Muscle layer of duodenum (tissue), 2 donors: ENCODE results near the gene CARD18.
"Not testable (repeated sequence)": the region's sequence is repeated elsewhere in the genome, so short reads cannot be mapped to it uniquely, and the experiment has no call there.

ENCODE experiments used
- H3K27ac ChIP-seq: one replicate; pipeline ENCODE4 v1.7.0; 2013; ENCODE audit warnings: mild to moderate bottlenecking, low read length
- H3K27me3 ChIP-seq: one replicate; pipeline ENCODE4 v1.7.0; 2013; ENCODE audit warnings: low read depth, mild to moderate bottlenecking, control low read depth, low read length
- H3K36me3 ChIP-seq, 2 donors: one replicate each; pipeline ENCODE4 v1.7.0; 2013; ENCODE audit warnings: low read length in 2 of 2, control low read depth in 1 of 2, mild to moderate bottlenecking in 1 of 2; ENCODE audit not compliant: insufficient read depth in 2 of 2, control insufficient read depth in 1 of 2
- H3K4me1 ChIP-seq, 2 donors: one replicate each; pipeline ENCODE4 v1.7.0; 2013; ENCODE audit warnings: low read length in 2 of 2, mild to moderate bottlenecking in 2 of 2, control low read depth in 1 of 2, moderate library complexity in 1 of 2; ENCODE audit not compliant: insufficient read depth in 2 of 2, control insufficient read depth in 1 of 2
- H3K4me3 ChIP-seq, 2 donors: one replicate each; pipeline ENCODE4 v1.7.0; 2013; ENCODE audit warnings: low read length in 2 of 2, low read depth in 1 of 2, mild to moderate bottlenecking in 1 of 2
- H3K9me3 ChIP-seq, 2 donors: one replicate each; pipeline ENCODE4 v1.7.0; 2013; ENCODE audit warnings: low read length in 2 of 2, control low read depth in 1 of 2, mild to moderate bottlenecking in 1 of 2; ENCODE audit not compliant: control insufficient read depth in 1 of 2
- donor health status: healthy.

The CARD18 gene

DNA sequence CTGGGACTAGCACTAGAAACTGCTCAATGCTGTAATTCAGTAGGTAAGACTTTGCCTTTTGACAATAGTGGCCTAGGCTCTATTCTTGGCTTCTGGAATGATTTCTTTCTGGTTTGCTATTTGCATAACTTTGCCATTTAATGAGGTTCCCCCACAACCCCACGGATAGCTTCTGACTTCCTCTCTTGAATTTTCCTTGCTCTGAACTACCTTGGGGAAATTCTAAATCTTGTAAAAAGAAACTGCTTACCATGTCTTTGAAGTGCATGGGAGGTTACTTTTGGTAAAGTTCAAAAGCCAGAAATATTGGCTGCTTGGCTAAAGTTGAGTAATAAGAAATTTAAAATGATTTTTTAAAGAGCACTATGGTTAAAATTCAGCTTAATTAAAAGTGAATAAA is 35.3 kb downstream of the CARD18 start:
- Histone ChIP-seq H3K4me1 (no peaks in the 10 kb centered on the region), H3K9me3 (peaks cover 0 to 2% of the 10 kb centered on the region in 2 donors), H3K36me3 (no peaks in the 10 kb centered on the region), H3K27me3 (no peaks in the 10 kb centered on the region), H3K27ac (no peak overlapping the region), H3K4me3 (no peak overlapping the region)

DNA sequence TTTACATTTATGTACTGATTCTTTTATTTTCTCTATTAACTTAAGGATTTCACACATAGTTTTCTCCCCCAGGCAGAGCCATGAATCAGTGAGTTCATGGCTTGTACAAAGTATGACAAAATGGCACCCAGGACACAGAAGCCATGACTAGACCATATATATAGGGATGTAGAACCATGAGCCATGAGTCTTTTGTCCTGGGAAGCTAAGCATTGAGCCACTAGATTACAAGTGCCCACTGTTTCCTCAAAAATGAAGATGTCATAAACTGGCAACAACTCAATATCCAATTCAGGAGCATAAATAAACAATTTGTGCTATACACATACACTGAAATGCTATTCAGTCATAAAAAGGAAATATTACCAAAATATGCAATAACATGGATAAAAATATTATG is 36.2 kb downstream of the CARD18 start:
- H3K36me3 ChIP-seq, result no peaks in the 10 kb centered on the region
- no peaks in the 10 kb centered on the region for H3K27me3 ChIP-seq
- no peak overlapping the region for H3K27ac ChIP-seq
- H3K9me3 ChIP-seq, result peaks cover 0 to 2% of the 10 kb centered on the region in 2 donors
- no peak overlapping the region for H3K4me3 ChIP-seq
- no peaks in the 10 kb centered on the region for H3K4me1 ChIP-seq

DNA sequence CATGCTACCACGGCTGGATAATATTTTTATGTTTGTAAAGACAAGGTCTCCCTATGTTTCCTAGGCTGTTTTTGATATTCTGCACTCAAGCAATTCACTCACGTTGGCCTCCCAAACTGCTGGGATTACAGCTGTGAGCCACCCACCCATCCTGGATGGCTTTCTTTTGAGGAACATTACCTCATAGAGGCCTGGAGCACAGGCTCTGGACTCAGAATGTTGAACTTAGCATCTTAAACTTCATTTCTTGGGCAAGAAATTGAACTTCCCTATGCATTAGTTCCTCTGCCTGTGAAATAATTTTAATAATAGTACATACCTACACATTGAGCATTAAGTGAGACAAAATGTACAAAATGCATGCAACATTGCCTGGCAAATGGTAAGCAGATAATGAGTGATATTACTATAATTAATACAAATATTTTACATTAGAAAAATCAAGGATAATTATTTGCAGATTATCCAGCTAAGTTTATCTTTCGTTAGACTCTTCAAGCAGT is 37.4 kb downstream of the CARD18 start:
- not testable (repeated sequence) for H3K27ac ChIP-seq, H3K36me3 ChIP-seq, H3K4me3 ChIP-seq, H3K27me3 ChIP-seq, H3K4me1 ChIP-seq, H3K9me3 ChIP-seq

DNA sequence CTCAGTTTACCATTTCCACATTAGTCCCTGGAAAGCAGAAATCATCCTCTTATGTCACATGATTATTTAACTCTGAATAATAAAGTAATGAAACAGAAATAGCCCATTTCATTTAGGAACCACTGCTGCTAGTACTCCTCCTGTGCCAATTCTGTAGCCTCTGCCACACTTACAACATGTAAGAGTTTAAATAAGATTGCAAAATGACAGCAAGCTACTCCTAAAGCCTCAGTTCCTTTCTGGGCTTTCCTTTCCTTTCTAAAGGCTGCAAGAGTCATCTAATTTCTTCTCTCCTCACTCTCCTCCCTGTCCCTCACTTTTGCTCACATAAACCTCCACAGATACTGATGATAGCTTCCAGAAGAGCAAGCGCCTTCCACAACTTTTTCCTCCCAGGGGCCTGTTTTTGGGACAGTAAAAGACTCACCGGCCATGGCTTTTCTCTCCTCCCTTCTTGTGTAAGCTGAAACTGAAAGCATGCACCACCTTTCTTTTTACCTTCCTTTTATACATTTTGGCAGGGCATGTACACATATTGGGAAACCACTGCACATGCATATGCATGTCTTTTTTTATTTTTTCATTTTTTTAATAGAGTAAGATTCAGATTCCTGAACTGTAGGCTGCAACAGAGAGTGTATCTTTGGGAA is 38.5 kb downstream of the CARD18 start:
- Histone ChIP-seq H3K36me3 (no peaks in the 10 kb centered on the region), H3K27me3 (no peaks in the 10 kb centered on the region), H3K4me1 (no peaks in the 10 kb centered on the region), H3K9me3 (peaks cover 0 to under 1% of the 10 kb centered on the region in 2 donors), H3K27ac (no peak overlapping the region), H3K4me3 (no peak overlapping the region)

DNA sequence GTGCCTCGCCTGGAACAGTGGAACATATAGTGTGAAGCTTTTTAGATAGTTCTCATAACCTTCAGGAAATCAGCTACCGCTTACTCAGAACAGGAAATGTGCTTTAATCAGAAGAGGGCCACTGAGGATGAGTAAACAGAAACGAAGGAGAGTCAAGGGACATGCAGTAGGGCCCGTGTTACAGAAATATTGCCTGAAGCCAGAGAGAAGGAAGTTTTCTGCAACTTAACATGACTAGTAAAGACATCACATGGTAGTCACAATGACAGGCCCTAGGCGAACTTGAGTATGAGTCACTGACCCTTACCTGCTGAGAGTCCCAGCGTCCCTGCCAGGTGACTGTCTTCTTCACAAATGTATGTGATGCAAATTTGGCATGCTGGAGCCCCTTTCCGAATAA is 39.4 kb downstream of the CARD18 start:
- Histone ChIP-seq H3K27ac (no peak overlapping the region), H3K9me3 (no peaks in the 10 kb centered on the region), H3K36me3 (no peaks in the 10 kb centered on the region), H3K27me3 (no peaks in the 10 kb centered on the region), H3K4me3 (no peak overlapping the region), H3K4me1 (no peaks in the 10 kb centered on the region)

DNA sequence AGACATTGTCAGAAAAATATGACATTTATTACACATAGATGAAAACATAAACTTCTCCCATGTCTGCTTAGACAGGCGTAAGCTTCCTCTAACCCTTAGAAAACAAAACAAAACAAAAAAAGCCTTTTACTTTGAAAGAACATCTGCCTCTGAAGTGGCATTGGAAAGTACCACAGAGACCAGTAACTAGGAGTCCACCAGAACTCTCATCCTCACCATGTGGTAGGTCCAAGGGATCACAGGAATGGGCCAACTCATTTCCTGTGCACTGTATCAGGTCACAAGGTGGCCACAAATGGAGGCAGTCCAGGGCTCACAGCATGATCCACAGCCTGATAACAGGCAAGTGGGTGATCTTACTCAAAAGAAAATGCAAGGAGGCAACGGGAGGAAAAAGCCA is 40.0 kb downstream of the CARD18 start:
- H3K27ac ChIP-seq, H3K4me3 ChIP-seq, H3K9me3 ChIP-seq: not testable (repeated sequence)

DNA sequence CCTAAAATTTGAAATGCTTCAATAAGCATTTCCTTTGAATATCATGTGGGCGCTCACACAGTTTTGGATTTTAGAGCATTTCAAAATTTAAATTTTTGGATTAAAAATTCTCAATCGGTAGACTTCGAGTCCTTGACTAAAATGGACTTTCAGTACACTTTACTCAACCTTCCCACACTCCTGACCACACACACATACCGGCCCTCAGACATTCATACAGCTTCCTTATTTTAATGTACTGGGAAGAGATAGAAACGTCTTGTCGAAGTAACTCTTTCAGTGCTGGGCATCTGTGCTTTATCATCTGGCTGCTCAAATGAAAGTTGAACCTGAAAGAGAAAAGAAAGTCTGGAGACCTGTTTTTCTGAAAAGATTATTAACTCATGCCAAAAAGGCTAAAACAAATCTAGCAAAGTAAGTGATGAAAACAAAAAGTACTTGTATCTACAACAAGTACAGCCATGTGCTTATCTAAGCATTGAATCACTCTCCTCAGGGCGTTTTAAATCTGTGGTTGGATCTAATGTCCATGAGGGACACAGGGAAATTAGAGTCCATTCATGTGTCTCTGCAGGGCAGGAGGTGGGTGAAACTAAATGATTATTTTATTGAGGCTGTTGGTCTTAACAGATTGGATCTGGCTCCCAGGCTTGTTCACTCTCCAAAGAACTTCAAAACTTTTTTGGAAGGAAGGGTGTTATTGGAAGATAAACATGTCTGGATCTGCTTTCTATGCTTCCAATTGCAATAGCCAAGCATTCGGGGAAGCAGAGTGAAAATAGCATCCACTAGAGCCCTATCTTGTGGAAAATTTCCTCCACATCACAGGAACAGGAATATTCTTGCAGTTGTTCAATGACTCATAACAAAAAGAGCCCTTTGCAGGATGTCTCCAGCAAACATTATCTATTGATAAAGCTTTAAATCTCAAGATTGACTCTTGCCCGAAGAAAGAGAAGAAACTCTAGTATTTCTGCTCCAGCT is 47.0 kb downstream of the CARD18 start:
- Histone ChIP-seq H3K36me3 (no peaks in the 10 kb centered on the region), H3K27ac (no peak overlapping the region), H3K27me3 (no peaks in the 10 kb centered on the region), H3K4me3 (no peak overlapping the region), H3K9me3 (no peaks in the 10 kb centered on the region), H3K4me1 (no peaks in the 10 kb centered on the region)

More for the DNA sequence above, 40.0 kb downstream of the CARD18 start:
- not testable (repeated sequence) for H3K27me3 ChIP-seq, H3K4me1 ChIP-seq, H3K36me3 ChIP-seq
